Fibroblast of skin of right quadriceps (primary cell): Measurements from ENCODE around the gene TMEM158.
A peak's percentile ranks its signal among the peaks of the same experiment; 100 is the strongest.

ENCODE experiments used
- DNase-seq: peaks from one replicate; pipeline ENCODE4 v3.0.0-alpha.2; 2013

Gene TMEM158

DNA sequence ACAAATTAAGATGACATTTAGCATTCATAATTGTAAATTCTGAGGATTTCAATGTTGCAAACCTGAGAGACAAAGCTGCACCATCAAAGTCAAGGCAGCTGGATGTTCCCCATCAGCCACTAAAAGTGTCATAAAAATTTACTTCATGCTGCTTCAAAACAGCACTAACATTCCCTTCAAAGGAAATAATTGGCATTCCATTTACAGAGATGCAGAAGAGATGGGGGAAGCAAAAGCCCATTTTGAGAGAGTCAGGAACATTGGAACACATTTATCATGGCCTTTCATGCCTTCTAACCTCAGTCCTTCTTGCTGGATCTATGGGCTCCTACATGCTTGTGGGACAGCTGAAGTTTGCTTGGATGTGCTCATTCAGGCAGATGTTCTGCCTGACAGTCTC is 6.4 kb upstream of the TMEM158 start:
- peak; percentile 68 for DNase-seq

DNA sequence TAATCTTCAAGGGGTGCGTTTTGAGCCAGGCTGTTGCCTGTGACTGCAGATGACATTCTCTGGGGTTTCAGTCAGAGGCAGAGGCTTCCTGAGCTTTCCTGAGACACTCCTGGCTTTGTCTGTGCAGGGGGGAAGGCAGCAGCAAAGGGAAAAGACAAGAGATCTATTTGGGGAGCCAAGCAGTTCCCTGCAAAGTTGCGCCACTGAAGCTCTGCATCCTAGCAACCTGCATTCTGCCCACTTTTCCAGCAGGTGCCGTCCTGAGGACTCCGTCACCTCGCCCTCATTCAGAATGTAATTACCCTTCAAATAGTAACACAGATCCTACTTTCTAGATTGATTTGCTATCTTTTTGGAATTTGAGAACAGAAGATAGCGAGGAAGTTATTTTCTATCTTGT is 1.9 kb upstream of the TMEM158 start:
- DNase-seq, result no peak

DNA sequence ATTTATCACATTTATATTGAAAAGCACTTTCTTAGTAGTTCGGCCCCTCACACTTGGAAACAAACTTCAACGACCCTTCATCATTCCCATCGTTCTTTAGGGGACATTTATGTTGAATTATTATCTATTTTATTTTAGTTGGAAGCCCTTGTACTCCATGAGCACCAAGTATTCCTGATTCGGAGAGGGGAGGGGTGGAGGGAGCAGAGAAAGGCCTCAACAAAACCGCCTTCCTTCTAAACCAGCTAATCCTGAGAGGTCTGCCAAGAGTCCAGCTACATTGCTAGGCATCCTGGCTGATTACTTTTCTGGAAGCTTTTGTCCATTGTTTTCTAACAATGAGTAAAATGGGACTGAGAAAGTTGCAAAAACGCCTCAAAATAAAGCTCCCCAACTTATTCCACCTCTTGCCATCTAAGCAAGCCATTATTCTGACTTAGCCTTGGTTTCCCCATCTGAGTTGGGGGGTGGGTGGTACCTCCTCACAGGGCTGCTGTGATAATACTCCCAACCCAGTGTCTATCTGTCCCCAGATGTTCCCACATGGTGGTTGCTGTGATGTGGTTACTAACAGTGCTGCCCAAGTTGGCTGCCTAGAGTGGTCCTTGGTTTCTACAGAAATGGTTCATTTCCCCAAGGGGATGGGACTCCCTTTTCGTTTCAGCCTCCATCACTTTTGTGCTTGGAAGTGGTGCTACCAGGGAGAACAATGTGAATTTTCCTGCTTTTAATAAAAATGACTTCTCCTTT is 1.2 kb upstream of the TMEM158 start:
- no peak for DNase-seq

DNA sequence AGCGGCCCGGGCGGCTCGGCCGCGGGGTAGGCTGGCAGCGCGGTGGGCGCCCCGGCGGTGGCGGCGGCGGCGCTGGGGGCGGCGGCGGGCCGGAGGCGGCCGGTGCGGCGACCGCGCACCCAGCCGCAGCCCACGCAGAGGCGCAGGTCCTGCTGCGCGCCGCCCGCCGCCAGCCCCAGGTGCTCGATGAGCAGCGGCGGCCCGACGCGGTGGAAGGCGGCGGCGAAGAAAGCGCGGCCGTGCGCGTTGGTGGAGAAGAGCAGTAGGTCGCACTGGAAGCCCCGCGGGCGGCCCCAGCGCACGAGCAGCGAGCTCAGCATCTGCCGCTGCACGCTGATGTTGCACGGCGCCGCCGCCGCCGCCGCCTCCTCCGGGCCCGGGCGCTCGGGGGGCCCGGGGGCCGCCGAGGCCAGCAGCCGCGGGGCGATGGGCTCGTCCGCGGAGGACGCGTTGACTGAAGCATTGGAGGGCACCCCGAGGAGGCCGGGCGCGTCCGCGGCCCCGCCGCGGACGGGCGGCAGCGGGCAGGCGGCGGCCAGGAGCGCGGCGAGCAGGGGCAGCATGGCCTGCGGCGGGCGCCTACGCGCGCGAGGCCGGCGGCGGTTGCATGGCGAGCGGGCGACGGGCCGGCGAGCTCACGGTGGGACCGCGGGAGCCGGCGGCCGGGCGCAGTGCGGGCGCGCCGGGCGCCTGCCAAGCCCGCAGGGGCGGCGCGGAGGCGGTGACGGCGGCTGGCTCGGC is 452 bp downstream of the TMEM158 start:
- DNase-seq, result peak; percentile 20

DNA sequence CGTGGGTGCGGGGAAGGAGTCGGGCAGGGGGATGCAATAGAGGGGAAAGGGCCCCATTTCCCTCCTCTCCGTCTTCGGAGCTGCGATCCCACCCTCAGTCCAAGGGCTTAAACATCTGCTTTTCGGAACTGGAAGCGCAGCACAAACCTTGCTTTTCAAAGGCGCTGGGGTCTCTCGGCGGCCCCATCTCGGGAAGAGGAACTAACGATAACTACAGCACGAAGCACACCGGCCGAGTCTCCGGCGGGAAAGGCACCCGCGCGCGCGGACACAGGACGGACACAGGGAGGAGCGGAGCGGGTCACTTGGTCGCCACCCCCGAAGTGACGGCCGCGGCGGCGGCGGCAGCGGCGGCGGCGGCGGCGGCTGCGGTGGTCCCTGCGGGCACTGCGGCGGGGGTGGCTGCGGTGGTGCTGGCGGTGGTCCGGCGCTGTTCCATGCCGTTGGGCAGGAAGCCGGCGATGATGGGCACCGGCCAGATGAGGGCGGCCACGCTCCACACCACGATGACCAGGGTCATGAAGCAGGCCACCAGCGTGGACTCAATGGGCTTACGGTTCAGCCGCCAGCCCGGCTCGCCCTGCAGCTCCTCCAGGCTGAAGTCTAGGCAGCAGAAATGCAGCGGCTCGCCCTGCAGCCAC is 1.1 kb downstream of the TMEM158 start:
- peak; percentile 60 for DNase-seq

DNA sequence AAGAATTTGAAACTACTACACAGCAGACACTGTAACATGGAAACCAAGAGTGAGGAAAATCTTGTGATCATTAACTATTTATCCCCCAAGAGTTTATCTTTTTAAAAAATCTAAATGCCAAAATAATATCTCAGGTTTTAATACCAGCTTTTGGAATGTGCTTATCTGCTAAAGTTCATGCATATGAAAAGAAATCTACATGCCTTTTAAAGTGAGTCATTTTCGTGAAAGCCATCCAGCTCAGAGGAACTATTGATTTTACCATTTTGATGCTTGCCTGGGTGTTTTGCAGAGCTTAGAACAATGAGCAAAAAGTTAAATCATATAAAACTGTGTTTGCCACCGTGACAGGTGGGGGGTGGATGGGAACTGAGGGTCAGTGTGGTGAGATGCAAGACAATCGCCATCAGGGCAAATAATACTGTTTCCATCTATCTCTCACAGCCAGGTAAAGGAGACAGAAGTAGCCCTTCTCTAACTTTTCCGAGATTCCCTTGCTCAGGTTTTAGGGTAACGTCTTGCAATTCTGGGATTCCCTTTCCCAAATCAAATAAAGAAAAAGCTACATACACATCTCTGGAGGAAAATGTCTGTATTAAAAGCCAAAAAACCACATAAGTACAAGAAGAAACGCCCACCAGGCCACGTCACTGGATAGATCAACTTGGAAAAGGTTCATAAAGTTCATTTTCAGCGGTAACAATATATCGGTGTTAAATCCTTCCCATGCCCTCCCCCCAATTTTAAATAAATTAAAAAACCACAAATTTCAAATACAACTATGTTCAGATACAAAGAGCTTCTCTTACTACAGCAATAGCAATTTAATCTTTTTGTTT is 2.0 kb downstream of the TMEM158 start:
- DNase-seq, result peak; percentile 33

DNA sequence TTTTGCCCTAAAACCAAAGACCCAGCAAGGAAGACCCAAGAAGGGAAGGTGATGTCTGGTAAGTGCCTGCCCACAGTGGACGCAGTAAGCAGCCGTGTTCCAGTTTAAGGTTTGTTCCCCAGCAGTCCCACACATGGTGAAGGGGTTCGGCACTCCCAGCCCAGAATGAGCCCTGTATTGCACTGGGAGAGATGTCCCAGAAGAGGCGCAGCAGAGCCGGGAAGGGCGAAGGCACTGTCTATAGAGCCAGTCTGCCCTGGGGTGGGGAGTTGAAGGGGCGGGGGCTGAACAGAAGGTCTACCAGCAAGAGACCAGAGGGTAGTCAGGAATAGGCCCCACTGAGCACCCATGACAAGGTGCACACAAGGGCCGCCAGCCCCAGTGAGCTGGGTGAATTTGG is 6.4 kb downstream of the TMEM158 start:
- DNase-seq, result no peak

DNA sequence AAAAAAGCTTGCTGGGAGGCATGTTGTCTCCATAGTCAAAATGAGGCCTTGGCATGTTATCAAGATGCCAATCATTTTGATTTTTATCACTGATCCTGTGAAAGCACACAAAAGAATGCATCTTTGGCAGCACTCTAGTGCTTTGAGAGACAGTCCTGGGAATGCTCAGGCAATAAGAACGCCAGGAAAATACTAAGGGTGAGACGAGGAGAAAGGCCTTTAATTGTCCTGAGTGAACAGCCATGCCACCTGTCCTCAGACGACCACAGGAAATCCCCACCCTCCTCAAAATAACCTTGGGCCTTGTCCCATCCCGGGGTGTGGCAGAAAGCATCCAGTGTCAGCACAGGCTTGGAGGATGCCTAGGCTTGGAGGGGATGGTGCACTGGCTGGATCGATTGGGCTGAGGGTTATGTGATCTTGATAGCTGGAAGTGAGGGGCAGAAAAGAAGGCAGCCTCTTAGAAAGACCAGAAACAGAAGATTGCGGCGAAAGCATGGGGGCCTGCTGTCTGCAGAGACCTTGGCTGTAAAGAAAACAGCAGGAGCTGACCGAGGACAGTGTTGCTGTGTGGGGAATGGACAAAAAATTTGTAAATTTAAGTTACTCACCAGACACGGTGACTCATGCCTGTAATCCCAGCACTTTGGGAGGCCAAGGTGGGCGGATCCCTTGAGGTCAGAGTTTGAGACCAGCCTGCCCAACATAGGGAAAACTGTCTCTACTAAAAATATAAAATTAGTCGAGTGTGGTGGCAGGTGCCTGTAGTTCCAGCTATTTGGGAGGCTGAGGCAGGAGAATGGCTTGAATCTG is 7.3 kb downstream of the TMEM158 start:
- peak; percentile 59 for DNase-seq

DNA sequence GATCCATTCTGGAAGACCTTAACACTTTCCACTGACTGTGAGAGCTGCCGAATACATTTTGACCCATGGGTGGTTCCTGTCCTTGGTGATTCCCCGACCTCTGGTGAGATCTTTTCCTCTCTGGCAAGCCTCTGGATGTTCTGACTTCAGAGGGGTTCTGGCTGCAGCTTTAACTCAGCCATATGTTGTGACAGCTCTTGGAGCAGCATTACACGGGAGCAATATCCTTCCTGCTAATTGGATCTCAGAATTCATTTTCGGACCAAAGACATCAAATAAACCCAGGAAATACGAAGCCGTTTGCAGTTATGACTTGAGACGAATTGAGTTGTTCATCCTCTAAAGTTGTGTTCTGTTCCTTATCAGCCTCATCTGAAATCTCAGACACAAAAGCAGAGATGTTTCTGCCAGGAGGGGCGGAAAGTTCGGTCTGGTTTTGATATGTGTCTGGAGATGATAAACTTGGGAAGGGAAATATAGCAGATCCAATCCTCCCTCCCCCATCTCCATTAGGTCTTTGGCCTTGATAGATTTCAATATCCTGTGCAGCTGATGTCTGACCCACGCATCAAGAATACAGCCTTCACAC is 10.0 kb downstream of the TMEM158 start:
- DNase-seq, result no peak

DNA sequence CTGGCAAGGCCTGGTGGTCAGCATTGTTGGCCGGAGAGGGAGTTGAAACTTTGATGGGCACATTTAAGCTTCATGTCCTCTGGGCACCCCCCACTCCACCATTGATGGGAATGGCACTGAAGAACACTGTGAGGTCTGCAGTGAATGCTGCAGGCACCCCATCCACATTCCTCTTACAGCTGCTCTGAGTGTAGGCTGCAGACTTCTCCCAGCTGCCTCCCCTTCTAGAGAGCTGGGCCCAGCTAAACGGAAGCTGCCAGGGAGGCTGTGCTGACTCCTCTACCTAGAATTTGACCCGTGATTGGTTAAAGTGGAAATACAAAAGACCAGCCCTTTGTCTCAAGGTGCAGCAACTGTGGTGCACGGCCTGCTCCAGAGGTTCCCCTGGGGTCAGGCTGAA is 10.6 kb downstream of the TMEM158 start:
- DNase-seq, result no peak

DNA sequence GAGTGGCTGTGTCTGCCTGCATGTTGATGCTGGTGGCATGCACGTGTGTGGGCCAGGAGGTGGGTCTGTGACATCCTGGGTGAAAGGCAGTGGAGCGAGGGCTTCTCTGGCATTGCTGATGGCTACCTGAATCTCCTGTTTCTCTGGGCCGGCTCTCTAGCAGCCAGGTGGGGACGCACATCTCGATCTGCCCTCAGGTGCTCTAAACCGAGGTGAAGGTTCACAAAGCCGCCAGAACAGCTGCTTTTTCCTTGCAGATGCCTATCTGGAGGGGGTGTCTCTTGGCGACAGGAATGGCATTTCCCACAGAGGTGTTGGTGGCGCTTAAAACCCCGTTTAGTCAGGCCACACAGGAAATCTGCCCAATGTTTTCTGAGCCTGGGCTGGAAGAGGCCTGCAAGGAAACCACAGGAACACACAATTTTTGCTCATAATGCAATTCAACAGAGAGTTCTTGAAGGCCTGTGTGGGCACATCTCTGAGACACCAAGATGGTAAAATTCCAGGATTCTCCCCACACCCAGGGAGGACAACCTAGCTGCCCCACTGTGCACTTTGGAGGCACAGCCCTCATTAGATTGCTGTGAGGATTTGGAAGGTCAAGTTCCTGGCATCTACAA is 11.9 kb downstream of the TMEM158 start:
- DNase-seq, result no peak

DNA sequence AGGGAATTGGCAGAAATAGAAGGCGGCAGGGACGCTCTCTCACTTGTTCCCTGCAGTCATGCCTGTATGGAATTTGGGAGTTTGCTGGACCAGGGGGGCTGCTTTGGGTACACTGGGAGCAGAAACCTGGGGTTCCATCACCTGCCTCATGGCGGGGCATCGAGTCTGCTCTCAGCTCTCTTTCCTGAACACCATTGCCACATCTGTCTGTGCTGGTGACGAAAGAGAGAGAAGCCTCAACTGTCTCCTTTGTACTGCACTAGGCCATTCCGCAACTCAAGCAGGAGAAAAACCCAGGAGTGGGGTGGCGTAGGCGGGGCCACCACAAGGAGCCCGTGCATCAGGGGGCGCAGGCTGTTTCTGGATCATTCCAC is 14.0 kb downstream of the TMEM158 start:
- no peak for DNase-seq

DNA sequence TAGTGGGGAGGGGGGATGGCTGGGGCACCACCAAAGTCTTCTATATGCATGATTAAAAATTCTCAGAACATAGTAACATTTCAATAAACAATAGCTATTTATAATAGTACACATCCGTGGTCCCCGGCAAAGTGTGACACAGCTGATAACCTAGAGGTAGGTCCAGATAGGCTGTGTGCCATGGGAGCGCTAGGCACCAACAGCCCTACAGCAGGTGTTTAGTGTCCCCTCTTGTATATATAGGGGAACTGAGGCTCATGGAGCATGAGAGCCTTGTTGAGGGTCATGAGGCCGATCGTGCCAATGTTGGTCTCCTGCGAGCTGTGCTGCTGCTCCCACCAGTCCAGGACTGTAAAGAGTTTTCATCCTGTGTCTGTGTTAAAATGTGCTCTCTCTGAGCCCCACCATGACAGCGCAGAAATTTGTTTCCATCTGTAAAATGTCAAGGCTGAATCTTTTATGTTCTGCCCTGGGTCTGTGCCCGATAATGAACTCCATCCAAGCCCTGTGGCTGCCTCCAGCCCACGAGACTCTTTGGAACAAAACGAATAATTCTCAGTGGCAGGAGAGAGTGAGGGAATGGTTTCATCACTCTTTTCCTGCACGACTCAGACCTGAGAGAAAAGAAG is 14.5 kb downstream of the TMEM158 start:
- DNase-seq, result no peak

DNA sequence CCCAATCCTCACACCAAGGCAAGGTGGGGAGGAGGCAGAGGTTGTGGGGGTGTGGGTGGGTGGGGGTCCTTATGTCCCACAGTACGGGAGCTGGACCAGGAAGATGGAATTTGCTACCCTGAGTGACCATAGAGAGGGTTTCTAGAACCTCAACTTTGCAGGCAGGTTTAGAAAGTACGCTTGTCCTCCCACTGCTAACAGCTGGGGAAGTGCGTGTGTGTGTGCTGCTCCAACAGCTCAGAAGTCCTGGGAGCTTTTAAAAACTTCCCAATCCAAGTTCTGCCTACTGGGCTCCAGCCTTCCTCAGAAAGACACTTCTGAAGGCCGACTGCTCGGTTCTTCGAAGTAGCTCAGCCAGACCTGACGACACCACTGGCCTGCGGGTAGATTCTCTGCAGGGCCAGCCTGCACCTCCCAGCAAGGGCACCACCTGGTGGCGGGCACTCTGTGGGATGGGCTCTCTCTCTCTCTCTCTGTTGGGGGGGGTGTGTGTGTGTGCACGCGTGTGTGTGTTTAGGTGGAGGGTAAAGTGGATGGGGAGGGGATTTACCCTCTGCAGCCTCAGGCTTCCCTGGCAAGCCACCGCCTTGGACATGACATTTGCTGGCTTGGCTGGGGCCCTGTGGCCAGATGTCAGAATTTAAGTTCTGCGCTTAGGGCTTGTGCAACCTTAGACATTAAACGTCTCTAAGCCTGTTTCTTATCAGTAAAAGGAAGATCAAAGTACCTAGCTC is 15.6 kb downstream of the TMEM158 start:
- DNase-seq, result peak; percentile 67

DNA sequence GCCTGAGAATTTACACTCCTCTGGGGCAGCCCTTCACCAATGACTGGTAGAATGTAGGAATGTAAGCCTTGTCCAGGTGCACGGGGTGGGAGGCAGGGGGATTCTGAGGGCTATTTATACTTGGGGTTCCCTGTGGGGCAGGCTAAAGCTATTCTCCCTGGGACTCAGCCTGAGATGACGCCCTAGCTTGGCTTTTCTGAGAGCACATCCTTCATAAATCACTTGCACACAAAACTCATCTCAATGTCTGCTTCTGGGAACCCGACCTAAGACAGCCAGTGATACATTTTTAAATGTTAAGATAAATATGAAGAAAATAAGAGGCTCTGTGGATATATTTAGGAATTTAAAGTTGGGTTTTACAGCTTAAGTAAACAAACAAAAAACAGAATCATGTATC is 16.6 kb downstream of the TMEM158 start:
- DNase-seq, result no peak

DNA sequence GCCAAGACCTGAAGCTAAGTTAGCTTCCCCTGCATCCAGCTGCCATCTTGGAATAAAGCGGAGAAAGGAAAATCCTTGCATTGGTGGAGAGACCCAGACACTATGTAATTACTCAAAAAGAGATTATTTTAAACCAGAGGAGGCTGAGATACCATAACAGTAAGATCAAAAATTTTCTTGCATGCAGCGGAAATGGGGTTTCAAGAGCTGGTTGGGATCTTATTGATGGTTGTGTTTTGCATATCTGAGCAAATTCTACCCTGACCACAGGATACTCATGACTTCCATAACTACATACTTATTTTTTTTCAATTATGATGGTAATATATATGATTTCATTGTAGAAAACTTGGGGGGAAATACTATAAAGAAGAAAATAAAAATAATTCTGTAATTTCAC is 17.5 kb downstream of the TMEM158 start:
- no peak for DNase-seq

DNA sequence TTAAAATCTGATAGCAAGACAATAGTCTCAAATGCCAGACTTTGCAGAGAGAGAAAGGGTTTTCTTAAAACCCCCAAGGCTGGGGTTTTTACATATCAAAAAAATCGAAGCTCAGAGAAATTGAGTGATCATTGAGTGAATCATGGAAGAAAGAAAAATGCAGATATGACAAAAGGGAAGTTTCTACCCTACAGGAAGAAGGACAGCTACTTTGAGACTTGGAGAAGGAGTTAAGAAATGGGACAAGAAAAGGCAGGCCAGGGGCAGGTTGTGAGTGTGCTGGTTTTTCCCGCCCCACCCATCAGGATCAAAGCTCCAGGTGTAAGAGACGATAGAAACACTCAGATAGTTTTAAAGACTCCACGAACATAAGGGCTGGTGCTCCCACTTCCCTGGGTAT is 18.6 kb downstream of the TMEM158 start:
- DNase-seq, result no peak

DNA sequence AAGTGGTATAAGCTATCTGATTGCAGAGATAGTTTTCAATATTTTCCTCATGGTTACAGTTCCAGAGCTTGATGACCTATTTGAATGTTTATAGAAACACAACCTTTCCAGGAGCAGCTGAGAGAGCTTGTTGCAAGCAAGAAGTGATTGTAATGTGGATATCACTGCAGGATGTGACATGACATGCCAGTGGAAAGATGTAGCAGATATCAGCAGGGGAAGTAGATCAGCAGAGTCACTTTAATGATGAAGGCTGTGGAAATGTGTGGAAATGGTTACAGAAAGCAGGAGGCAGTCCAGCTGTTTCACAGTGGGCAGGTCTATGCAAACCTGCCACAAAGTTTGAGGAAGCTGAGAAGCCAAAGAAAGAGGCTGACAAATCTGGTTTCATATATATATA is 21.0 kb downstream of the TMEM158 start:
- no peak for DNase-seq

DNA sequence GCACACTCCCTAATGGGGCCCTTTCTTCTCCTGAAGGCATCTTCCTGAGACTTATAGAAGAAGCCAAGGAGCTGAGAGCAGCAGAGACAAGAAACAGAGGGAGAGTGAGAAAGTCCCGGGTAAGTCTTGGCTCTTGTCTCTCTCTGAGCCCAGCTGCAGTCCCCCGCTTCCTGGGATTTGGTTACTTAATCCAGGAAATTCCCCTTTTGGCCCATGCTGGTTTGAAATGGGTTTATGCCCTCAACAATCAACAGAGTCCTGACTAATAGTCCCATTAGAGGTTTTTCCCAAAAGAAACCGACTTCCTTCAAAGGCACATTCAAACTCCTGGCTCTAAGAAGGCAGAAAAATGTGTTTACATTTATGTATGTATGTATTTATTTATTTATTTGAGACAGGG is 22.0 kb downstream of the TMEM158 start:
- DNase-seq, result peak; percentile 78
